SK-N-SH (cell line): Measurements from ENCODE around the gene RAP1B. TPM values are rescaled to one million over a fixed set of nuclear protein-coding genes. Genes with fewer than 3 reads are reported as not detected.

Experiments used
- CTCF ChIA-PET: fragments of 300-600, 350-600 bp; formaldehyde crosslinking; extraction: SDS; loops from one replicate; lab custom pipeline; 2021; lab: Yijun Ruan, JAX
- POLR2A ChIA-PET: fragments of 350-600 bp; sonication (Branson Sonifier 250); formaldehyde crosslinking; extraction: SDS; loops from one replicate; lab custom pipeline; 2020; ENCODE audit warnings: antibody characterized with exemption, inconsistent platforms; lab: Yijun Ruan, JAX
- DNase-seq: peaks from one replicate; pipeline ENCODE4 v3.0.0; 2012
- H2AFZ ChIP-seq: fragments of 200-600 bp; sonication (generic); 2 replicates; pipeline ENCODE4 v1.8.1; 2016; ENCODE audit warnings: antibody characterized with exemption, mild to moderate bottlenecking, low read depth
- H3F3A ChIP-seq: fragments of 200-600 bp; sonication (generic); replicated peaks from 2 replicates; pipeline ENCODE3; 2016; ENCODE audit warnings: antibody characterized with exemption, mild to moderate bottlenecking; ENCODE audit not compliant: insufficient read depth
- H3K27ac ChIP-seq, 2 experiments: fragments of 200-500 bp in 1 of 2; fragments of 200-600 bp in 1 of 2; sonication (Bioruptor generic) in 1 of 2; sonication (generic), shearing (Covaris generic) in 1 of 2; 2 replicates each; pipeline versions ENCODE4 v1.5.1 to v1.6.1; 2014 to 2016; ENCODE audit warnings: low read depth in 2 of 2, inconsistent platforms in 1 of 2, low read length in 1 of 2, mild to moderate bottlenecking in 1 of 2, mixed read lengths in 1 of 2
- H3K27me3 ChIP-seq: fragments of 200-600 bp; sonication (generic), shearing (Covaris generic); 2 replicates; pipeline ENCODE4 v1.6.1; 2016; ENCODE audit warnings: mixed run types; ENCODE audit not compliant: insufficient read depth
- H3K36me3 ChIP-seq, 2 experiments: fragments of 200-500 bp in 1 of 2; fragments of 200-600 bp in 1 of 2; sonication (Bioruptor generic) in 1 of 2; sonication (generic) in 1 of 2; replicated peaks in 1 of 2; 2 replicates each; pipeline versions ENCODE3 to v1.5.1; 2014 to 2016; ENCODE audit warnings: low read length in 1 of 2, mild to moderate bottlenecking in 1 of 2; ENCODE audit not compliant: insufficient read depth in 2 of 2, control insufficient read depth in 1 of 2
- H3K4me1 ChIP-seq, 2 experiments: fragments of 200-500 bp in 1 of 2; fragments of 200-600 bp in 1 of 2; sonication (Bioruptor generic) in 1 of 2; sonication (generic), shearing (Covaris generic) in 1 of 2; 2 replicates each; pipeline versions ENCODE4 v1.5.1 to v1.6.1; 2014 to 2016; ENCODE audit warnings: low read depth in 1 of 2, low read length in 1 of 2, mixed run types in 1 of 2; ENCODE audit not compliant: insufficient read depth in 2 of 2, control insufficient read depth in 1 of 2
- H3K4me2 ChIP-seq: fragments of 200-600 bp; sonication (generic), shearing (Covaris generic); 2 replicates; pipeline ENCODE4 v1.6.1; 2017; ENCODE audit warnings: mixed run types
- H3K4me3 ChIP-seq, 2 experiments: fragments of 200-500 bp in 1 of 2; fragments of 200-600 bp in 1 of 2; sonication (Bioruptor generic) in 1 of 2; sonication (generic), shearing (Covaris generic) in 1 of 2; 2 replicates each; pipeline versions ENCODE4 v1.5.1 to v1.8.1; 2014 to 2016; ENCODE audit warnings: low read depth in 2 of 2, inconsistent platforms in 1 of 2, low read length in 1 of 2, mild to moderate bottlenecking in 1 of 2, mixed read lengths in 1 of 2, moderate library complexity in 1 of 2
- H3K79me2 ChIP-seq: fragments of 200-600 bp; sonication (generic); 2 replicates; pipeline ENCODE4 v1.8.1; 2017; ENCODE audit warnings: mild to moderate bottlenecking; ENCODE audit not compliant: insufficient read depth
- H3K9ac ChIP-seq: fragments of 200-600 bp; sonication (generic); 2 replicates; pipeline ENCODE4 v1.6.1; 2017; ENCODE audit warnings: mixed run types
- H3K9me2 ChIP-seq: fragments of 200-600 bp; sonication (generic); 2 replicates; pipeline ENCODE4 v1.6.1; 2017; ENCODE audit warnings: mixed run types
- H3K9me3 ChIP-seq: fragments of 200-600 bp; sonication (generic); 2 replicates; pipeline ENCODE4 v1.6.1; 2017; ENCODE audit warnings: mixed run types, mild to moderate bottlenecking, moderate library complexity
- H4K20me1 ChIP-seq: fragments of 200-600 bp; sonication (generic); 2 replicates; pipeline ENCODE4 v1.6.1; 2017; ENCODE audit warnings: mild to moderate bottlenecking, mixed run types; ENCODE audit not compliant: insufficient read depth
- CHD2 ChIP-seq: fragments of 150-350 bp; IDR thresholded peaks from 2 replicates; pipeline ENCODE4 v1.6.1; 2018; ENCODE audit warnings: low read length; ENCODE audit not compliant: partially characterized antibody
- CTCF ChIP-seq: fragments of 200-600 bp; sonication (generic); IDR thresholded peaks from 2 replicates; pipeline ENCODE4 v1.6.1; 2017; ENCODE audit warnings: antibody characterized with exemption, mild to moderate bottlenecking, moderate library complexity
- ELF1 ChIP-seq: IDR thresholded peaks from 2 replicates; pipeline ENCODE4 v1.4.0; 2012
- FOSL2 ChIP-seq: IDR thresholded peaks from 2 replicates; pipeline ENCODE4 v1.4.0; 2012; ENCODE audit warnings: low read depth, mild to moderate bottlenecking, moderate library complexity, borderline replicate concordance
- FOXM1 ChIP-seq: IDR thresholded peaks from 2 replicates; pipeline ENCODE4 v1.4.0; 2012; ENCODE audit warnings: low read depth, mild to moderate bottlenecking
- GABPA ChIP-seq: IDR thresholded peaks from 2 replicates; pipeline ENCODE4 v1.4.0; 2012; ENCODE audit warnings: low read depth, mild to moderate bottlenecking
- JUND ChIP-seq: IDR thresholded peaks from 2 replicates; pipeline ENCODE4 v1.4.0; 2012
- MEF2A ChIP-seq: IDR thresholded peaks from 2 replicates; pipeline ENCODE4 v1.4.0; 2012; ENCODE audit warnings: low read depth, borderline replicate concordance
- NFIC ChIP-seq: IDR thresholded peaks from 2 replicates; pipeline ENCODE4 v1.4.0; 2012; ENCODE audit warnings: borderline replicate concordance
- NRF1 ChIP-seq: IDR thresholded peaks from 2 replicates; pipeline ENCODE4 v1.6.1; 2012; ENCODE audit warnings: low read depth, mild to moderate bottlenecking, low read length
- PBX3 ChIP-seq: IDR thresholded peaks from 2 replicates; pipeline ENCODE4; 2012
- RAD21 ChIP-seq: IDR thresholded peaks from 2 replicates; pipeline ENCODE4 v1.6.1; 2012; ENCODE audit warnings: mild to moderate bottlenecking, low read length
- RCOR1 ChIP-seq: fragments of 150-350 bp; IDR thresholded peaks from 2 replicates; pipeline ENCODE4 v1.6.1; 2017; ENCODE audit warnings: antibody characterized with exemption, low read length
- RXRA ChIP-seq: IDR thresholded peaks from 2 replicates; pipeline ENCODE4 v1.4.0; 2012; ENCODE audit warnings: low read depth, mild to moderate bottlenecking, borderline replicate concordance
- SMC3 ChIP-seq: IDR thresholded peaks from 2 replicates; pipeline ENCODE4 v1.6.1; 2012; ENCODE audit warnings: low read depth, low read length, improper control_type of control experiment
- TAF1 ChIP-seq: IDR thresholded peaks from 2 replicates; pipeline ENCODE4 v1.6.1; 2012; ENCODE audit warnings: low read depth, mild to moderate bottlenecking, low read length, moderate library complexity, borderline replicate concordance
- USF1 ChIP-seq: IDR thresholded peaks from 2 replicates; pipeline ENCODE4 v1.4.0; 2012; ENCODE audit warnings: low read depth, borderline replicate concordance
- YY1 ChIP-seq: IDR thresholded peaks from 2 replicates; pipeline ENCODE4 v1.4.0; 2012; ENCODE audit warnings: low read depth, mild to moderate bottlenecking
- ZBTB33 ChIP-seq: IDR thresholded peaks from 2 replicates; pipeline ENCODE4 v1.4.0; 2012; ENCODE audit warnings: low read depth, borderline replicate concordance
- WGBS: methylation state at CpG from one replicate; pipeline ENCODE4 v1.1.6; 2017; ENCODE audit warnings: low lambda C conversion rate; 5-methylcytosine and 5-hydroxymethylcytosine counted together
- polyA plus RNA-seq, 3 experiments: library from polyadenylated mRNA; depleted of rRNA; stranded (reverse); fragments of >200 nt; gene quantifications; 2 replicates each; pipeline ENCODE4 v1.2.3, GENCODE V29; 2012
- TF ChIP-seq, protein P1 (sequence below): IDR thresholded peaks from 2 replicates; pipeline ENCODE4 v1.6.1; 2012; ENCODE audit warnings: mild to moderate bottlenecking, low read depth, low read length, moderate library complexity
- TF ChIP-seq, protein P2 (sequence below): fragments of 150-350 bp; IDR thresholded peaks from 2 replicates; pipeline ENCODE4 v1.6.1; 2017; ENCODE audit warnings: antibody characterized with exemption, low read length, low read depth, borderline replicate concordance
- TF ChIP-seq, protein P3 (sequence below): fragments of 150-350 bp; IDR thresholded peaks from 2 replicates; pipeline ENCODE4 v1.6.1; 2016; ENCODE audit warnings: mild to moderate bottlenecking, low read depth, low read length

The RAP1B gene
- polyA plus RNA-seq, 1 of the 3 experiments (the other 2 are of a cell fraction), result 128 TPM

- Histone ChIP-seq H4K20me1 (no peaks in the 10 kb centered on the region), H3K4me3 (no peak overlapping the region), H3K27me3 (no peaks in the 10 kb centered on the region), H3K36me3 (no peaks in the 10 kb centered on the region), H3K4me1 (peaks cover 0 to 14% of the 10 kb centered on the region in 2 experiments; a peak in 3 of 4 replicates), H3K9me3 (no peaks in the 10 kb centered on the region), H3F3A (peaks cover 21% of the 10 kb centered on the region), H3K79me2 (no peaks in the 10 kb centered on the region), H3K4me2 (peak overlapping the region; percentile 48), H3K27ac (peak overlapping the region; percentile 35 to 85; a peak in 3 of 4 replicates), H3K9me2 (no peaks in the 10 kb centered on the region), H3K9ac (peak overlapping the region; percentile 40; the same call in 1 of the 2 replicates), H2AFZ (peak overlapping the region; percentile 18; the same call in 1 of the 2 replicates)
- ChIA-PET CTCF (no interaction called here), POLR2A (no interaction called here)
- DNase-seq, result no peak
- WGBS, result 6% methylated on average over 1 of the region's 1 CpG
- TF ChIP-seq ELF1 (no peak), NFIC (peak; percentile 69; the same call in 1 of the 2 replicates), CHD2 (no peak), MEF2A (peak; percentile 54; the same call in 1 of the 2 replicates), JUND (peak; percentile 95), FOSL2 (peak; percentile 96), YY1 (0 out of 2 replicates have a peak, but pooled peaks have one; percentile 40), NRF1 (no peak), RAD21 (no peak), PBX3 (peak; percentile 86), FOXM1 (peak; percentile 76; the same call in 1 of the 2 replicates), TAF1 (no peak), ZBTB33 (no peak; the same call in 1 of the 2 replicates), GABPA (no peak), RXRA (peak; percentile 93), USF1 (no peak), CTCF (no peak), SMC3 (no peak), RCOR1 (no peak)
- TF ChIP-seq, protein P1, sequence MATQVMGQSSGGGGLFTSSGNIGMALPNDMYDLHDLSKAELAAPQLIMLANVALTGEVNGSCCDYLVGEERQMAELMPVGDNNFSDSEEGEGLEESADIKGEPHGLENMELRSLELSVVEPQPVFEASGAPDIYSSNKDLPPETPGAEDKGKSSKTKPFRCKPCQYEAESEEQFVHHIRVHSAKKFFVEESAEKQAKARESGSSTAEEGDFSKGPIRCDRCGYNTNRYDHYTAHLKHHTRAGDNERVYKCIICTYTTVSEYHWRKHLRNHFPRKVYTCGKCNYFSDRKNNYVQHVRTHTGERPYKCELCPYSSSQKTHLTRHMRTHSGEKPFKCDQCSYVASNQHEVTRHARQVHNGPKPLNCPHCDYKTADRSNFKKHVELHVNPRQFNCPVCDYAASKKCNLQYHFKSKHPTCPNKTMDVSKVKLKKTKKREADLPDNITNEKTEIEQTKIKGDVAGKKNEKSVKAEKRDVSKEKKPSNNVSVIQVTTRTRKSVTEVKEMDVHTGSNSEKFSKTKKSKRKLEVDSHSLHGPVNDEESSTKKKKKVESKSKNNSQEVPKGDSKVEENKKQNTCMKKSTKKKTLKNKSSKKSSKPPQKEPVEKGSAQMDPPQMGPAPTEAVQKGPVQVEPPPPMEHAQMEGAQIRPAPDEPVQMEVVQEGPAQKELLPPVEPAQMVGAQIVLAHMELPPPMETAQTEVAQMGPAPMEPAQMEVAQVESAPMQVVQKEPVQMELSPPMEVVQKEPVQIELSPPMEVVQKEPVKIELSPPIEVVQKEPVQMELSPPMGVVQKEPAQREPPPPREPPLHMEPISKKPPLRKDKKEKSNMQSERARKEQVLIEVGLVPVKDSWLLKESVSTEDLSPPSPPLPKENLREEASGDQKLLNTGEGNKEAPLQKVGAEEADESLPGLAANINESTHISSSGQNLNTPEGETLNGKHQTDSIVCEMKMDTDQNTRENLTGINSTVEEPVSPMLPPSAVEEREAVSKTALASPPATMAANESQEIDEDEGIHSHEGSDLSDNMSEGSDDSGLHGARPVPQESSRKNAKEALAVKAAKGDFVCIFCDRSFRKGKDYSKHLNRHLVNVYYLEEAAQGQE, result no peak
- TF ChIP-seq, protein P2, sequence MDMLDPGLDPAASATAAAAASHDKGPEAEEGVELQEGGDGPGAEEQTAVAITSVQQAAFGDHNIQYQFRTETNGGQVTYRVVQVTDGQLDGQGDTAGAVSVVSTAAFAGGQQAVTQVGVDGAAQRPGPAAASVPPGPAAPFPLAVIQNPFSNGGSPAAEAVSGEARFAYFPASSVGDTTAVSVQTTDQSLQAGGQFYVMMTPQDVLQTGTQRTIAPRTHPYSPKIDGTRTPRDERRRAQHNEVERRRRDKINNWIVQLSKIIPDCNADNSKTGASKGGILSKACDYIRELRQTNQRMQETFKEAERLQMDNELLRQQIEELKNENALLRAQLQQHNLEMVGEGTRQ, result no peak
- TF ChIP-seq, protein P3, sequence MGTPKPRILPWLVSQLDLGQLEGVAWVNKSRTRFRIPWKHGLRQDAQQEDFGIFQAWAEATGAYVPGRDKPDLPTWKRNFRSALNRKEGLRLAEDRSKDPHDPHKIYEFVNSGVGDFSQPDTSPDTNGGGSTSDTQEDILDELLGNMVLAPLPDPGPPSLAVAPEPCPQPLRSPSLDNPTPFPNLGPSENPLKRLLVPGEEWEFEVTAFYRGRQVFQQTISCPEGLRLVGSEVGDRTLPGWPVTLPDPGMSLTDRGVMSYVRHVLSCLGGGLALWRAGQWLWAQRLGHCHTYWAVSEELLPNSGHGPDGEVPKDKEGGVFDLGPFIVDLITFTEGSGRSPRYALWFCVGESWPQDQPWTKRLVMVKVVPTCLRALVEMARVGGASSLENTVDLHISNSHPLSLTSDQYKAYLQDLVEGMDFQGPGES, result no peak
Measured at GRCh38 chr12:68565391-68565903, 45.3 kb upstream of the RAP1B start.
